Heart left ventricle (tissue), 13 donors: ENCODE data around the gene SAC3D1.

Source experiments
- CTCF ChIP-seq, 12 donors: fragments of 200-600 bp; sonication (generic) in 4 of 12; IDR thresholded peaks; one replicate each; pipeline versions ENCODE4 v1.5.0 to v1.8.0; 2018 to 2022; ENCODE audit warnings: antibody characterized with exemption in 12 of 12, mild to moderate bottlenecking in 5 of 12
- POLR2A ChIP-seq, 2 donors: fragments of 450-650 bp; IDR thresholded peaks; one replicate each; pipeline ENCODE4 v1.6.1; 2017; ENCODE audit warnings: antibody characterized with exemption in 2 of 2, mild to moderate bottlenecking in 2 of 2, moderate library complexity in 2 of 2
- donor health status: ischemic (EF 13 %, LVEDD 7.1; RV severe dilation, severe dysfunction).
- donor health status: DM: no; HTN: yes; CAD: no.
- donor health status: DM: no; HTN: no; CAD: no.
- donor health status: ischemic (EF 25% LVEDD 6.9; RV normal size, moderate dysfunction).
- donor health status: ischemic (EF 25% LVEDD 5.7; RV mildly dilated, moderate dysfunction).
- donor health status: ischemic (EF 35%, LVEDD 5.7; RV mildly dilated, moderate dysfunction).
- donor health status: nonischemic (EF 11% LVEDD 7.7; RV severe dilation, severe dysfunction).
- donor health status: DM: yes; HTN: yes; CAD: no.
- donor health status: PGD.
- donor health status: ischemic (EF 29% LVEDD 5.4; RV normal size, mild dysfunction).
- donor health status: nonischemic (EF 23%, LVEDD 6.1; RV moderate dilation, normal function).

- TF ChIP-seq CTCF (IDR thresholded peaks at IDR 0.05) (no peak), POLR2A (IDR thresholded peaks at IDR 0.05) (no peak)
Measured at GRCh38 chr11:65014726-65015227, 26.2 kb upstream of the SAC3D1 start.
